Measurements from ENCODE around the gene NME2. TPM values are rescaled to one million over a fixed set of nuclear protein-coding genes. Genes with fewer than 3 reads are reported as not detected.
A peak's percentile ranks its signal among the peaks of the same experiment; 100 is the strongest.

The NME2 gene
- total and polyA plus RNA-seq, 2 of the 8 experiments (the other 6 are each of a cell fraction or from before 2014, with no cell fraction given), result 827 to 929 TPM

- H3K18ac ChIP-seq (ENCODE audit: extremely low read depth, low read length), result peak overlapping the region; percentile 79; the same call in 1 of the 2 replicates
- H2BK20ac ChIP-seq (ENCODE audit: low read length), result no peak overlapping the region
- H3K14ac ChIP-seq (ENCODE audit: insufficient read length), result no peak overlapping the region
- peak overlapping the region; percentile 76 for H2BK5ac ChIP-seq (ENCODE audit: low read depth, low read length)
- no peak overlapping the region for H2AK5ac ChIP-seq (ENCODE audit: low read depth, low read length)
- no peaks in the 10 kb centered on the region for H3K9me3 ChIP-seq (ENCODE audit: insufficient read depth in 2 of 2, low read depth in 1 of 2, low read length in 1 of 2)
- H3K56ac ChIP-seq (replicated peaks; ENCODE audit: insufficient read length, low read depth, low read length), result peak overlapping the region; percentile 32
- peaks cover 11% of the 10 kb centered on the region for H3K23me2 ChIP-seq (ENCODE audit: low read depth, low read length)
- no peak overlapping the region for H3K4ac ChIP-seq (replicated peaks; ENCODE audit: insufficient read length, low read depth, low read length)
- H4K20me1 ChIP-seq (replicated peaks in 1 of 2; ENCODE audit: control insufficient read depth in 1 of 2, insufficient read depth in 2 of 2, low read length in 2 of 2), result peaks cover 5 to 14% of the 10 kb centered on the region in 2 experiments
- peak overlapping the region; percentile 52 to 98 (median 88) for H3K9ac ChIP-seq (replicated peaks in 1 of 4; ENCODE audit: extremely low read depth in 1 of 4, low read depth in 3 of 4, low read length in 3 of 4)
- POLR2A ChIA-PET (ENCODE audit: partially characterized antibody), result interaction anchor here (0.7 to 3.3 kb wide), 11 partner anchors 9 to 75 kb away, joined by 3 to 17 read pairs (median 4); partner anchors contain the start of genes NME1 and NME2
- peaks cover 7% of the 10 kb centered on the region; the same call in 1 of the 2 replicates for H3K79me1 ChIP-seq (ENCODE audit: low read depth, low read length)
- no peak overlapping the region for H2BK15ac ChIP-seq (ENCODE audit: low read length)
- FAIRE-seq (no peak), DNase-seq (ENCODE audit: low read depth in 1 of 2, low spot score in 2 of 2) (peak; percentile 54 to 64)
- WGBS, 2 experiments (ENCODE audit: extremely low coverage in 1 of 2, insufficient coverage in 1 of 2, insufficient read length in 1 of 2, insufficient replicate concordance in 2 of 2, low coverage in 1 of 2, low lambda C conversion rate in 2 of 2, missing lambda C conversion rate in 1 of 2), result 9% methylated on average over 23 of the region's 23 CpGs; no CpG with 5 or more reads in 1 of the 2 experiments
- peak overlapping the region; percentile 95 for H2AFZ ChIP-seq (ENCODE audit: low read length)
- H3K27ac ChIP-seq (ENCODE audit: low read depth, low read length), result peak overlapping the region; percentile 66; the same call in 1 of the 2 replicates
- H4K5ac ChIP-seq (ENCODE audit: insufficient read length, low read depth, low read length), result peak overlapping the region; percentile 17
- peaks cover 0 to 29% of the 10 kb centered on the region in 2 experiments; a peak in 2 of 4 replicates for H3K79me2 ChIP-seq (ENCODE audit: control insufficient read depth in 1 of 2, insufficient read depth in 2 of 2, low read length in 2 of 2)
- no peak overlapping the region for H2BK120ac ChIP-seq (replicated peaks; ENCODE audit: low read depth, low read length)
- H3K36me3 ChIP-seq (ENCODE audit: control insufficient read depth in 2 of 4, insufficient read depth in 4 of 4, low read length in 3 of 4), result no peaks in the 10 kb centered on the region
- peak overlapping the region; percentile 89 to 93 for H3K4me2 ChIP-seq (ENCODE audit: insufficient read depth in 1 of 2, low read depth in 2 of 2, low read length in 2 of 2)
- H3K27me3 ChIP-seq (replicated peaks in 1 of 4; ENCODE audit: control insufficient read depth in 3 of 4, extremely low read depth in 1 of 4, insufficient read depth in 3 of 4, low read length in 3 of 4), result no peaks in the 10 kb centered on the region
- peak overlapping the region; percentile 46; the same call in 1 of the 2 replicates for H2BK12ac ChIP-seq (ENCODE audit: low read depth, low read length)
- peak overlapping the region; percentile 83 to 99 (median 88) for H3K4me3 ChIP-seq (ENCODE audit: extremely low read depth in 1 of 4, insufficient read depth in 2 of 4, low read depth in 3 of 4, low read length in 4 of 4)
- H3K23ac ChIP-seq (ENCODE audit: insufficient read length), result no peak overlapping the region
- H4K91ac ChIP-seq (replicated peaks; ENCODE audit: insufficient read length, low read length), result no peak overlapping the region
- H3K4me1 ChIP-seq (replicated peaks in 1 of 4; ENCODE audit: control insufficient read depth in 3 of 4, insufficient read depth in 4 of 4, low read length in 3 of 4), result peaks cover 0 to 5% (median 4%) of the 10 kb centered on the region in 4 experiments; a peak in 4 of 7 replicates
- H4K8ac ChIP-seq (ENCODE audit: extremely low read depth, insufficient read depth, low read length), result peak overlapping the region; percentile 19; the same call in 1 of the 2 replicates
- CTCF ChIA-PET (ENCODE audit: partially characterized antibody), result interaction anchor here (1.1 kb wide), 1 partner anchor 32 kb away, joined by 3 read pairs; the partner anchor contains the start of gene NME1
- no peak for TF ChIP-seq CHD2 (IDR thresholded peaks at IDR 0.05; ENCODE audit: low read length)
- no peak for TF ChIP-seq BCL11A (IDR thresholded peaks at IDR 0.05; ENCODE audit: low read depth in 2 of 2, low read length in 2 of 2)
- TF ChIP-seq BRCA1 (IDR thresholded peaks at IDR 0.05; ENCODE audit: low read depth, low read length), result no peak
- TF ChIP-seq SP4 (IDR thresholded peaks at IDR 0.05; ENCODE audit: low read length), result no peak
- TF ChIP-seq POLR2AphosphoS5 (IDR thresholded peaks at IDR 0.05; ENCODE audit: low read depth, low read length), result peak; percentile 88
- 0 out of 2 replicates have a peak, but pooled peaks have one; percentile 45 for TF ChIP-seq MAX (IDR thresholded peaks at IDR 0.05)
- TF ChIP-seq NRF1 (IDR thresholded peaks at IDR 0.05; ENCODE audit: low read depth, low read length), result no peak
- TF ChIP-seq EP300 (IDR thresholded peaks at IDR 0.05; ENCODE audit: borderline replicate concordance in 1 of 2, low read depth in 2 of 2, low read length in 2 of 2), result no peak
- no peak for TF ChIP-seq TEAD4 (IDR thresholded peaks at IDR 0.05; ENCODE audit: low read depth, low read length)
- no peak for TF ChIP-seq CEBPB (IDR thresholded peaks at IDR 0.05; ENCODE audit: low read depth, low read length)
- TF ChIP-seq POU5F1 (IDR thresholded peaks at IDR 0.05; ENCODE audit: low read depth, low read length), result no peak
- TF ChIP-seq CREB1 (IDR thresholded peaks at IDR 0.05), result peak; percentile 39; the same call in 1 of the 2 replicates
These were observed 44.4 kb upstream of the NME2 start for GRCh38 chr17:51121620-51122472.

Data from H1 (cell line).